ENCODE data around the gene NOTCH1.

- TF ChIP-seq, protein P1, sequence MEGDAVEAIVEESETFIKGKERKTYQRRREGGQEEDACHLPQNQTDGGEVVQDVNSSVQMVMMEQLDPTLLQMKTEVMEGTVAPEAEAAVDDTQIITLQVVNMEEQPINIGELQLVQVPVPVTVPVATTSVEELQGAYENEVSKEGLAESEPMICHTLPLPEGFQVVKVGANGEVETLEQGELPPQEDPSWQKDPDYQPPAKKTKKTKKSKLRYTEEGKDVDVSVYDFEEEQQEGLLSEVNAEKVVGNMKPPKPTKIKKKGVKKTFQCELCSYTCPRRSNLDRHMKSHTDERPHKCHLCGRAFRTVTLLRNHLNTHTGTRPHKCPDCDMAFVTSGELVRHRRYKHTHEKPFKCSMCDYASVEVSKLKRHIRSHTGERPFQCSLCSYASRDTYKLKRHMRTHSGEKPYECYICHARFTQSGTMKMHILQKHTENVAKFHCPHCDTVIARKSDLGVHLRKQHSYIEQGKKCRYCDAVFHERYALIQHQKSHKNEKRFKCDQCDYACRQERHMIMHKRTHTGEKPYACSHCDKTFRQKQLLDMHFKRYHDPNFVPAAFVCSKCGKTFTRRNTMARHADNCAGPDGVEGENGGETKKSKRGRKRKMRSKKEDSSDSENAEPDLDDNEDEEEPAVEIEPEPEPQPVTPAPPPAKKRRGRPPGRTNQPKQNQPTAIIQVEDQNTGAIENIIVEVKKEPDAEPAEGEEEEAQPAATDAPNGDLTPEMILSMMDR (conservative IDR thresholded peaks at IDR 0.05; ENCODE audit: low read length), result no peak
- no peak for TF ChIP-seq EZH2phosphoT487 (IDR thresholded peaks at IDR 0.05; ENCODE audit: borderline replicate concordance, low read depth, low read length)
Observed at GRCh38 chr9:136587944-136588662, 42.3 kb upstream of the NOTCH1 start.
